DMS153 (cell line): ENCODE measurements around the gene RMC1.
"Not testable (repeated sequence)": the region's sequence is repeated elsewhere in the genome, so short reads cannot be mapped to it uniquely, and the experiment has no call there.

ENCODE experiments used
- DNase-seq: peaks from one replicate; lab custom pipeline; 2025; lab: John Stamatoyannopoulos, UW

The RMC1 gene

DNA sequence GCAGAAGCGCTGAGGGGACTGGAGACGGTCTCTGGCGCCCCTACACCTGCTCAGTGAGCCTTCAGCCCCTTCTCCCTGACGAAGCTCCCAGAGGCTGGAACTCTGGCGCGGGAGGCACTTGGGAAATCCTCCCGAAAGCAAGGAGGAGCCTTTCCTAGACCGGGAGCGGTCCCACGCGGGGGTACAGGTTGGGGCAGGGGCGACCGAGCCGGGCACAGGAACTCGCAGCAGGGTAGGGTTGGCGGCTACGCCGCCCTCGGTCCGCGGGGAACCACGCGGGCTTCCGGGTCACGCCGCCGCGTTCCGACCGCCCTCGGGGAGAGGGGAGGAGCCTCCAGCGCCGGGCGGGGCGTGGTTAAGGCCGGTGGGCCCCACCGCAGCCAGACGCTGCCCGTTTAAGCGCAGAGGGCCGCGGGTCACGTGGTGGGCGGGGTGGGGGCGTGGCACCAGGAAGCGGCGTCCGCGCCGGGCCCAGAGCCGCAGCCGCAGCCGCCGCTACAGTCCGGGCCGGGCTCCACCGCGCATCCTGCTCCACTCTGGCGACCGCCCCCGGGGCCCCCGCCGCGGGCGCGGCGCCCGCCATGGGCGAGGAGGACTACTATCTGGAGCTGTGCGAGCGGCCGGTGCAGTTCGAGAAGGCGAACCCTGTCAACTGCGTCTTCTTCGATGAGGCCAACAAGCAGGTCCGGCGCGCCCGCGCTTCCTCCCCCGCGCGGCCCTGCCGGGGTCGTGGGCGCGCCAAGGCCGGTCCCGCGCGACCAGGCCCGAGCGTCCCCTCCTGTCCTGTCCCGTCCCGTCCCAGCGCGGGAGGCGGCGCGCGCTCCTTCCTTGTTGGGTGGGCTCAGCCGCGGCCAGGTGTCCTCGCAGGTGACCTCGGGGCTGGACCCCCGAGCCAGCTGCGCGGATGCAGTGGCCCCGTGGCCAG lies at the start of gene RMC1:
RMC1 (plus strand) TSS at position 474 of the 925 bp plus-strand sequence; CDS start at position 582, 108 bp downstream.
- DNase-seq: peak; percentile 87

GRCh38 chr18:23453680-23454058 lies 49.6 kb upstream of the RMC1 start:
- no peak for DNase-seq

GRCh38 chr18:23456835-23457234 lies 46.5 kb upstream of the RMC1 start:
- no peak for DNase-seq

DNA sequence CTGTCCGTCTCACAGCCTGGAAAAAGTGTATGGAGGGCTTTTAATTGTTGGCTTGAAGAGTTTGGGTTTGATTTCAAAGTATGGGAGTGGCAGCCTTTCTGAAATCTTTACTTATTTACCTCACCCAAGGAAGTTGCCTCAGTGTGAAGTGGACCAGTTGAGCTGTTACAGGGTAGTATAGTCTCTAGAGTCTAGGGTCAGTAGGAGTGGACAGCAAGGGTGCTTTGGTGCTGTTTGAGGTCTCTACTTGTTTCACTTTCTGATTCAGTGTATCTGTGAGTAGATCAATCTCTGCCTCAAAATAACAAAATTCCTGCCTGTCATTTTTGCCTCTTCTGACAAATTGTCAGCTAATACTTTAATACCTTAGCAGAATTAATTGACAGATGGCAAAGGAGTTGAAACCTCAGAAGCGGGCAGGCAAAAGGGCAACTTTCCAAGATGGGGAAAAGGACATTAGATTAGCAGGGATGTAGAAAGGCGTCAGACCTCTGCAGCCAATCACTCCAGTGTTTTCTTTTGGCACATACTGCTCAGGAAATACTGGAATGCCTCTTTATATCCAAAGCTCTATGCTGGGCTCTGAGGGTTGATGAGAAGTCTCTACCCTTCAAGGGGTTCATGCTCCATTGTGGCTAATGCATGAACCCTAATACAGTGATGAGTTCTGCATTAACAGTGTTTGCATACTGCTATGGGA lies 44.3 kb upstream of the RMC1 start:
- DNase-seq: no peak

GRCh38 chr18:23459530-23459921 lies 43.8 kb upstream of the RMC1 start:
- DNase-seq: no peak

DNA sequence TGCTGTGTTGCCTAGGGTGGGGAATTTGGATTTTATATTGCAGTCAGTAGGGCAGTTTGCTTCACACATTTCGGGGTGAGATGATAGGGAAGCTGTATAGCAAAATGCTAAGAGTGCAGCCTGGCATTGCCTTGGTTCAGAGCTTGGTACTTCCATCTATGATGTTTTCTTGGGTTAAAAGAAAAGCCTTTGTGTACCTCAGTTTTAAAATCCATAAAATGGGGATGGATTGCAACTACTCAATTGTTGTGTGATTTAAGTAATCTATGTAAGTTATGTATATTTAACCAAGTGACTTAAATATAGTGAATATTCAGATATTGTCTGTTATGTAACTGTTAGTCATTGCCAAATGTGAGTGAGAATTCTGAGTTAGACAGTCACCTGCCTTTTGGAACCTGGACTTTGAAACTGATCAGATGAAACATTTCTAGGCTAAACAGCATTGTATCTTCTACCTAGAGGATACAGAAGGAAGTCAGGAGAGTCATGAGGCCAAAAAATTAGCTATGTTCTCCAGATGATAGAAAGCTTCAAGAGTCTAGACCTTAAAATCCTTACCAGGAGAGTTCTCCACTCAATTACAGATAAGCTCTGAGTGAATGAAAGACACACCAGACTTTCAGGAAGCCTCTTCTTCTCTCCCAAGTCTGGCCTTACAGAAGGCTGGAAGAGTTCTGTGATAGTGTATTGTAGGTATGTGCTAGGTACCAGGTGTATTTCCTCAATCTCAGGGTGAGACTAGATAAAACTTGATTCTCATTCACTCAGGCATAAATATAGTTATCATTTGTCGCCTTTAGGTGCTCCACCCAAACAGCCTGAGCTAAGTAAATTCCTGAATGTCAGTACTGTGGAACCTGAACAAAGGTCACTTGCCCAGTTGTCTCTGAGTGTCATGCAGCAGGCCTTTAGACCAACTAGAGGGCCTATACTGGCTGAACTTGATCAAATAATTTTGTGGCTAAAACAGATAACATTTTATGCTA lies 42.7 kb upstream of the RMC1 start:
- DNase-seq: no peak

GRCh38 chr18:23462876-23463275 lies 40.4 kb upstream of the RMC1 start:
- no peak for DNase-seq

DNA sequence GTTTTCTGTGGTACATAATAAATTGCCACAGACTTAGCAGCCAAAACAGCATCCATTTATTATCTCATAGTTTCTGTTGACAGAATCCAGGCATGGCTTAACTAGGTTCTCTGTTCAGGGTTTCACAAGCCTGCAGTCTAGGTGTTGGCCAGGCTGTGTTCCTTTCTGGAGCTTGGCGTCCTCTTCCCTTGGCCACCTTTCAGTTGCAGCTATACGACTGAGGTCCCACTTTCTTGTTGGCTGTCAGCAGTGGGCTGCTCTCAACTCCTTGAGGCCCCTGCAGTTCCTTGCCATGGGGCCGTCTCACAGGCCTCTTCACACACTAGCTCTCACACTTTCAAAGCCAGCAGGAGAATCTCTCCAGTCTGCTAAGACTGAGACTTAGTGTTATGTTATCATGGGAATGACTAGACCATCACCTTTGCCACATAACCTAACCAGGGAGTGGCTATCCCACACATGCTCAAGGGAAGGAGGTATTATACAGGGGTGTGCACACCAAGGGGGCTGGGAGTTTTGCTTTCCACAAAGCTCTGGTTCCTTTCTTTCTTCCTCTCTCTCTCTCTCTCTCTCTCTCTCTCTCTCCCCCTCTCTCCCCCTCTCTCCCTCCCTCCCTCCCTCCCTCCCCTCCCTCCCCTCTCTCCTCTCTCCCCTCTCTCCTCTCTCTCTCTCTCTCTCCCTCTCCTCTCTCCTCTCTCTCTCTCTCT lies 34.4 kb upstream of the RMC1 start:
- no peak for DNase-seq

- DNase-seq: no peak
Measured at GRCh38 chr18:23470620-23471387, 32.5 kb upstream of the RMC1 start.

DNA sequence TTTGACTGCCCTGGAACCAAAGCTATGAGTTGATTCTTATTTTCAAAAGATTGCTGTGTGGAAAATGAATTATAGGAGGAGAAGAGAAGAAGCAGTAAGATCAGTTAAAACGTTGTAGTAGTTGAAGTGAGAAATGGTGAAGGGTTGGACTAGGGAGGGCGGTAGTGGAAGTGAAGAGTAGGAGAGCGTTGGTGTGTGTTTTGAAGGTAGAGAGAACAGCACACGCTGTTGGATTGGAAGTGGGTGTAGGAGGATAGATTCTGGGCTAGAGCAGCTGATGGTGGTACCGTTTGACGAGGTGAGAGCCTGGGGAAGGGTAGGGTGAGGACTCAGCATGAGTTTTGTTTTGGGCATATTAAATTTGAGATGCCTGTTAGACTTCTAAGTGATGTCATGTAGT lies 31.8 kb upstream of the RMC1 start:
- no peak for DNase-seq

DNA sequence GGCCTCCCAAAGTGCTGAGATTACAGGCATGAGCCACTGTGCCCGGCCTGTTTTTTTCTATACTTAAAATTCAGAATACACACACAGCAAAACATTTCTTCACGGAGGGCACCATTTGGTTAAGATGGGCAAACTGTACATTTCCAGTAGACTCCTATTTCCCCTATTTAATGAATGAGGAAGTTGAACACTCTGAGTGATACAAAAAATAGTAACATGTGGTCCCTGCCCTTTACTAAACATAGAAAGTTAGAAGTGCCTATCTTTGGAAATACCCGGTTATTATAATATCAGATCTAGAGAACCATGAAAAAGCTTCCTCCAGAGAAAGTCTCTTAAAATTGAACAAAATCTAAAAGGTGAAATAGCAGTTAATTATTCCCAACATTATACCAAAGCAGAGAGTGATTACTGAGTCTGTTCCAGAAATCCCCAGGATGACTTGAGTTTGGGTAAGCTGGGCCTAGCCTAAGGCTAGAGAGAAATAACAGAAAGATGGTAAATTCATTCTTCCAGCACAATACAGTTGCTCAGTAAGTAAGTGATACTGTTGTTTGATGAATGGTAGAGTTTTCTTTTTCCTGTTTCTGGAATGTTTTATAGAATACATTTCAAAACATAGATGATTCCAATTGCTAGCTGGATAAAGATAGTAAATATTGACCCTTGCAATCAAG lies 23.3 kb upstream of the RMC1 start:
- no peak for DNase-seq

- no peak for DNase-seq
Measured at GRCh38 chr18:23484561-23485182, 18.6 kb upstream of the RMC1 start.

DNA sequence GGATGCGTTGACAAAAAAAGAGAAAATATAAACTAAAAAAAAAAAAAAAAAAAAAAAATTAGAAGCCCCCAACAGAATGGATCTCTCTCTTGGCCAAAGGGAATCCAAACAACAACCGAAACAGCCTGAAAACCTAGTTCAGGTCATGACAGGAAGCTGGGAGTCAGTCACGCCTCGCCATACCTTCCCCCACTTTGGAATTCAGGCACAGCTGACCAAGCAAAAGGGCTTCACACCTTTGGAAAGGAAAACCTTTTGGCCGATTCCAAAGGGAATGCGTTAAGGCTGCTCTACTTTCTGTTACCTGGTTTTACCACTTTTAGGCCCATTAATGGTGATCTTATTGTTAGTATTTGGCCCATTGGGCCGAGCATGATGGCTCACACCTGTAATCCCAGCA lies 17.9 kb upstream of the RMC1 start:
- no peak for DNase-seq

DNA sequence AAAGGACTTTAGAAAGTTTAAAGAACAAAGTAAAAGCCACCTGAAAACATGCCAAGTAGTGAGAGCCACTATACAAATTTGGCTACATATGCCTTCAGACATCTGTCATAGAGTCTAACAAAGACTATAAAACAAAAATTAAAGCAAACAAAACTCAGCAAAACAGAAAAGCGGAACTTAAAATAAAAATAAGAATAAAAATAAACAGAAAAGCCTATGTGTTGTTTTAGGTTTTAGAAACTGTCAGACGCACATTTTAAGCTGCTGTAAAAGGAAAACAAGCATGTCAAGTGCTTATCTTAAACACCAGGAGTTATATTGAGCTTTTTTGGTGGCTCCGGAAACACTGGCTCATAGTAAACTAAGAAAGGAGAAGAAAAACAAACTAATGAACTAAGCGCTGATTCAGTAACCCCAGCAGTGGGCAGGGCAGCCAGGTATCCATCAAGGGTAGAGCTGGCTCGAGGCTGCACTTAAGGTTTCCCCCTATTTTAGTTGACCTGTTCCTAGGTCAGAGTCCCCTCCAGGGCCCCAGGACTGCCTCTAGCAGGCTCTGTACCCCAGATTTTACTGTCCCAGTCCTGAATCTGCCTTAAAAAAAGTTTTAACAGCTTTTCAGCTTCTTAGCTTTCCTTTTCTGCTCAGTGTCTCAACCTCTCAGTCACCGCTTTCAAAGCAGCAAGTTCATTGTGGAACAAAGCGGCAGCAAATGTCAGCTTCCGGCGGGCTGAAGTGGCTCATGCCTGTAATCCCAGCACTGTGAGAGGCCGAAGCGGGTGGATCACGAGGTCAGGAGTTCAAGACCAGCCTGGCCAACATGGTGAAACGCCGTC lies 15.4 kb upstream of the RMC1 start:
- no peak for DNase-seq

DNA sequence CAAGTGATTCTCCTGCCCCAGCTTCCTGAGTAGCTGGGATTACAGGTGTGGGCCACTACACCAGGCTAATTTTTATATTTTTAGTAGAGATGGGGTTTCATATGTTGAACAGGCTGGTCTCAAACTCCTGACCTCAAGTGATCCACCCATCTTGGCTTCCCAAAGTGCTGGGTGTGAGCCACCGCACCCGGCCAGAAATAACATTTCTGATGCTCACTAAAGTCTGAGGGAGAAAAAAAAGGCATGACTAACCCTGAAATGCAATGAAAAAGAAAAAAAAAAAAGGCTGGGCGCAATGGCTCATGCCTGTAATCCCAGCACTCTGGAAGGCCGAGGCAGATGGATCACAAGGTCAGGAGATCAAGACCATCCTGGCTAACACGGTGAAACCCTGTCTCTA lies 13.7 kb upstream of the RMC1 start:
- DNase-seq: not testable (repeated sequence)

DNA sequence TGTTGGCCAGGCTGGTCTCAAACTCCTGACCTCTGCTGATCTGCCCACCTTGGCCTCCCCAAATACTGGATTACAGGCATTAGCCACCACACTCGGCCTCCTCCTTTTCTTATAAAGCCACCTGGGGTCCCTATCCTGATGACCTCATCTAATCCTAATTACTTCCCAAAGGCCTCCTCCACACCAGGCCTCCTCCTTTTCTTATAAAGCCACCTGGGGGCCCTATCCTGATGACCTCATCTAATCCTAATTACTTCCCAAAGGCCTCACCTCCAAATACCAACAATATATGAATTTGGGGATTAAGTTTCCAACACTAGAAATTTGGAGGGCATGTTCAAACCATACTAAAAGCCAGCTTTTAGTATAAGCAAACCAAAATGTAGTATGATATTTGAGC lies 9.7 kb upstream of the RMC1 start:
- no peak for DNase-seq

DNA sequence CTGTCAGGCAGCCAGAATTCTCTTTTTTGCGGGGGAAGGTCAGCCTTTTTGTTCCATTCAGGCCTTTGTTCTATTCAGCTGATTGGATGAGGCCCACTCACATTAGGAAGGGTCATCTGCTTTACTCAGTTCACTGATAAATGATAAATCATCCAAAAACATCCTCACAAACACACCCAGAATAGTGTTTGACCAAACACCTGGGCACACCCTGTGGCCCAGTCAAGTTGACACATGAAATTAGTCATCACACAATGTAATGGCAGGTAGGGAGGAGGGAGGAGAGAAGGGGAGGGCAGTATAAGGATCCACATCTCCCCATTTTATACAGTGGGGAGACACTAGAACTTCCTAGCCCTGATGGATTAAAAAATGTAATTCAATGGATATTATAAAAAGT lies 8.3 kb upstream of the RMC1 start:
- peak; percentile 4 for DNase-seq

DNA sequence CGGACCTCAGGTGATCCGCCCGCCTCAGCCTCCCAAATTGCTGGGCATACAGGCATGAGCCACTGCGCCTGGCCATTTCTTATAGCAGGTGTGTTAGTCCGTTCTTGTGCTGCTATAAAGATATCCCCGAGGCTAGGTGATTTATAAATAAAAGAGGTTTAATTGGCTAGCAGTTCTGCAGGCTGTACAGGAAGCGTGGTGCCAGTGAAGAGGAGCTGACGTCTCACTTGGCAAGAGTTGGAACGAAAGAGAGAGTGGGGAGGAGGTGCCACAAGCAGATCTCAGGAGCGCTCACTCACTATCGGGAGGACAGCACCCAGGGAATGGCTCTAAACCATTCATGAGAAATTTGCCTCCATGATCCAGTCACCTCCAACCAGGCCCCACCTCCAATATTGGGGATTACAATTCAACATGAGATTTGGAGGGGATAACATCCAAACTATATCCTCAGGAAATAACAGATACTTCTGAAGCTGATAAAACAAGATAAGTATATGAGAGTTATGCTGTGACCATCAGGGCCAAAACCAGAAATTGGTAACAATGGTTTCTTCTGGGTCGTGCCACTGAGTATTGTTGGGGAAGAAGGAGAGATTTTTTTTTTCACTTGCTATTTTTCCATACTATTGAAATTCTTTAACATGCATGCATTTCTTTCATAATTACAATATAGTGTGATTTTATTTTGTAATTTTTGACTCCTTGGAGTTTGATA lies 7.4 kb upstream of the RMC1 start:
- DNase-seq: peak; percentile 75
